OCI-LY7 (cell line): ENCODE measurements around the gene RNF168. TPM values are rescaled to one million over a fixed set of nuclear protein-coding genes. Genes with fewer than 3 reads are reported as not detected.

Experiments
- BruUV-seq: library from RNA; stranded (reverse); fragments of 400-500 nt; replicated peaks from 2 replicates; lab custom pipeline; 2021; lab: Mats Ljungman, UMichigan
- CTCF ChIA-PET: fragments of 300-600 bp; sonication (Branson Sonifier 250); formaldehyde crosslinking; loops from one replicate; lab custom pipeline; 2022; ENCODE audit warnings: antibody characterized with exemption; ENCODE audit not compliant: unreplicated experiment; lab: Charles Lee
- POLR2A ChIA-PET: fragments of 300-600 bp; sonication (Branson Sonifier 250); formaldehyde crosslinking; loops from one replicate; lab custom pipeline; 2022; ENCODE audit warnings: antibody characterized with exemption; lab: Charles Lee
- DNase-seq: peaks from one replicate; pipeline ENCODE4 v3.0.0-alpha.2; 2015; ENCODE audit warnings: low spot score
- H2AFZ ChIP-seq: fragments of 200-600 bp; sonication (generic), shearing (Covaris generic); 2 replicates; pipeline ENCODE4 v1.6.1; 2014; ENCODE audit warnings: mild to moderate bottlenecking, antibody characterized with exemption, low read length, moderate library complexity
- H3K27ac ChIP-seq: fragments of 200-600 bp; sonication (generic); 2 replicates; pipeline ENCODE4 v1.5.1; 2014; ENCODE audit warnings: mixed run types, low read depth, mild to moderate bottlenecking, moderate library complexity, low read length, inconsistent platforms; ENCODE audit not compliant: poor library complexity, severe bottlenecking
- H3K36me3 ChIP-seq: fragments of 200-600 bp; sonication (generic); 2 replicates; pipeline ENCODE4 v1.6.1; 2014; ENCODE audit warnings: mild to moderate bottlenecking, antibody characterized with exemption, low read length, moderate library complexity, mixed read lengths; ENCODE audit not compliant: insufficient read depth
- H3K4me1 ChIP-seq: fragments of 200-600 bp; sonication (generic); 2 replicates; pipeline ENCODE4 v1.5.1; 2014; ENCODE audit warnings: mild to moderate bottlenecking, low read length; ENCODE audit not compliant: insufficient read depth, poor library complexity, severe bottlenecking
- H3K4me2 ChIP-seq: fragments of 200-600 bp; sonication (generic); 2 replicates; pipeline ENCODE4 v1.6.1; 2014; ENCODE audit warnings: mild to moderate bottlenecking, low read length
- H3K4me3 ChIP-seq: fragments of 200-600 bp; sonication (generic); 2 replicates; pipeline ENCODE4 v1.5.1; 2014; ENCODE audit warnings: mild to moderate bottlenecking, low read depth, low read length; ENCODE audit not compliant: poor library complexity, severe bottlenecking
- H3K79me2 ChIP-seq: fragments of 200-600 bp; sonication (generic); 2 replicates; pipeline ENCODE4 v1.6.1; 2016; ENCODE audit warnings: low read depth, mild to moderate bottlenecking, low read length, moderate library complexity, mixed read lengths; ENCODE audit not compliant: insufficient read depth
- H3K9me2 ChIP-seq: fragments of 200-600 bp; sonication (generic); 2 replicates; pipeline ENCODE4 v1.6.1; 2016; ENCODE audit warnings: mild to moderate bottlenecking, low read length, mixed read lengths; ENCODE audit not compliant: insufficient read depth
- H3K9me3 ChIP-seq: fragments of 200-600 bp; sonication (generic); 2 replicates; pipeline ENCODE4 v1.6.1; 2014; ENCODE audit warnings: mild to moderate bottlenecking, mixed run types, low read length, mixed read lengths
- H4K20me1 ChIP-seq: fragments of 200-600 bp; sonication (generic); 2 replicates; pipeline ENCODE4 v1.6.1; 2014; ENCODE audit warnings: mild to moderate bottlenecking, antibody characterized with exemption, low read length, moderate library complexity, mixed read lengths; ENCODE audit not compliant: insufficient read depth
- EZH2phosphoT487 ChIP-seq: fragments of 200-600 bp; sonication (generic); IDR thresholded peaks from 2 replicates; pipeline ENCODE4 v1.6.1; 2018; ENCODE audit warnings: low read depth, borderline replicate concordance, mild to moderate bottlenecking, mixed run types, antibody characterized with exemption, low read length, moderate library complexity, mixed read lengths
- intact Hi-C: fragments of 100-400 bp; cut with micrococcal nuclease; formaldehyde crosslinking; loops from one replicate; pipeline ENCODE4 v1.10.0; 2022; ENCODE audit not compliant: unreplicated experiment
- total RNA-seq, 2 experiments: library from RNA; depleted of rRNA in 1 of 2; stranded (reverse); fragments of >200 nt in 1 of 2; shearing (Covaris generic) in 1 of 2; gene quantifications; 2 replicates each; pipeline ENCODE4 v1.2.3, GENCODE V29; 2014 to 2022
- TF ChIP-seq, protein P1 (sequence below): fragments of 200-600 bp; sonication (generic); conservative IDR thresholded peaks from 2 replicates; pipeline ENCODE4 v1.5.1; 2014; ENCODE audit warnings: mild to moderate bottlenecking, antibody characterized with exemption, low read length, moderate library complexity, mixed read lengths

The RNF168 gene
- total RNA-seq, 2 experiments from 2014 or later: 31.3 to 38.1 TPM

DNA sequence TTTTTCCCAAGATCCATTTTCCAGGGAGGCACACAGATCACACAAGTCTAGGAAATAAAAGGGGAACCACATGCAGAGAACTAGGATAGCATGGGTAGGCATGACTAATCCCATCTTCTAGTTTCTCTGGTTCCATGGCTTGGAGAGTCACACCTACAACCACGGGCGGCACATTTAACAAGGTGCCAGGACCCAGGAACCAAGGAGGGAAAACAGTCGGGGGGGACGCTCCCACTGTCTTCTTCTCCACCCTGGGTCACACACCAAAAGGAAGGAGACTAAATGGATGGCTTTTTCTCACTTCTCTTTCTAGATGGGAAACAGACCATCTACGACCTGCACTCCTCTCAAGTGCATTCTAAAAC lies 16.1 kb upstream of the RNF168 start:
- ChIA-PET POLR2A (interaction anchor here (1.4 kb wide), 1 partner anchor 446 kb away, joined by 5 read pairs; no protein-coding TSS in a partner anchor), CTCF (interaction anchor here (0.5 kb wide), 1 partner anchor 106 kb away, joined by 3 read pairs; no protein-coding TSS in a partner anchor)
- Histone ChIP-seq H4K20me1 (no peaks in the 10 kb centered on the region), H3K4me3 (no peak overlapping the region), H3K79me2 (no peaks in the 10 kb centered on the region), H3K4me2 (no peak overlapping the region), H3K36me3 (no peaks in the 10 kb centered on the region), H2AFZ (no peak overlapping the region), H3K9me2 (no peaks in the 10 kb centered on the region), H3K27ac (no peak overlapping the region), H3K9me3 (peaks cover 26% of the 10 kb centered on the region), H3K4me1 (no peaks in the 10 kb centered on the region)
- BruUV-seq: no TSS peak
- intact Hi-C loops: loop anchor here (1.0 kb wide), 2 partner anchors 266 to 497 kb away; no protein-coding TSS in a partner anchor
- peak; percentile 46 for DNase-seq
- TF ChIP-seq EZH2phosphoT487: no peak
- TF ChIP-seq, protein P1, sequence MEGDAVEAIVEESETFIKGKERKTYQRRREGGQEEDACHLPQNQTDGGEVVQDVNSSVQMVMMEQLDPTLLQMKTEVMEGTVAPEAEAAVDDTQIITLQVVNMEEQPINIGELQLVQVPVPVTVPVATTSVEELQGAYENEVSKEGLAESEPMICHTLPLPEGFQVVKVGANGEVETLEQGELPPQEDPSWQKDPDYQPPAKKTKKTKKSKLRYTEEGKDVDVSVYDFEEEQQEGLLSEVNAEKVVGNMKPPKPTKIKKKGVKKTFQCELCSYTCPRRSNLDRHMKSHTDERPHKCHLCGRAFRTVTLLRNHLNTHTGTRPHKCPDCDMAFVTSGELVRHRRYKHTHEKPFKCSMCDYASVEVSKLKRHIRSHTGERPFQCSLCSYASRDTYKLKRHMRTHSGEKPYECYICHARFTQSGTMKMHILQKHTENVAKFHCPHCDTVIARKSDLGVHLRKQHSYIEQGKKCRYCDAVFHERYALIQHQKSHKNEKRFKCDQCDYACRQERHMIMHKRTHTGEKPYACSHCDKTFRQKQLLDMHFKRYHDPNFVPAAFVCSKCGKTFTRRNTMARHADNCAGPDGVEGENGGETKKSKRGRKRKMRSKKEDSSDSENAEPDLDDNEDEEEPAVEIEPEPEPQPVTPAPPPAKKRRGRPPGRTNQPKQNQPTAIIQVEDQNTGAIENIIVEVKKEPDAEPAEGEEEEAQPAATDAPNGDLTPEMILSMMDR: no peak

DNA sequence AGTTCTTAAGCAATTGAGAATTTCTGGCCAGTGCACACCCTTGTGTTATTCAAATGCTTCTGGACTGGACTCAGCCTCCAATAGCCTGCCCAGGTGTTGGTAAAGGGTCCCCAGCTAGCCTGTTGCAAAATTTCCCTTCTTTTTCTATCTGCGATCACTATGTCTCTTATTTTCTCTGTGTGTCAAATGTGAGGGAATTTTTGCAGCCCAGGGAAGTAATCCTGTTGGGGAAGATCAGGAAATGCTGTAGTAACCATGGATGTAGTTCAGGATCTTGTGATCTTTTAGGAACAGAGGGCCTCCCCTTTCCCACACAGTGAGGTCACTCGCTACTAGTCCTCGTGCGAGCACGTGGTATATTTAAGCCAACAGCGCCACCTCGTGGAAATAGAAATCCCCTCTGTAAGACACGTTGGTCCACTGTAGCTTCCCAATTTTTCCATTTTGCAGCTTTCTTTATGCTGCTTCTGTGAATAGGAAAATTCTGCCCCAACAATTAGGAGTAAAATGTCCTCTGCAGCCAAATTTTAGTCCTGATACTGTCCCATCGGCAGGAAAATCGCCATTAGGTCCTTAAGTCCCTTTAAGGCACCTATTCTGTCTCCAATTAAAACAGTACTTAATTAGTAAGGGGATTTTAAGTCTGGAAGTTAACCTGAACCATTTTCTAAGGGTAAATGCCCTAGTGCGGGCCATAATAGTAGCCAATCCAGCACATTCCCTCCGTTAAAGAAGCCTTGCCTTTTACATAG lies 15.6 kb upstream of the RNF168 start:
- POLR2A ChIA-PET: interaction anchor here (0.5 to 1.4 kb wide), 3 partner anchors 444 to 1265 kb away, joined by 3 to 5 read pairs (median 3); no protein-coding TSS in a partner anchor
- Histone ChIP-seq H3K79me2 (no peaks in the 10 kb centered on the region), H3K9me3 (peaks cover 26% of the 10 kb centered on the region), H3K27ac (no peak overlapping the region), H3K9me2 (no peaks in the 10 kb centered on the region), H3K36me3 (no peaks in the 10 kb centered on the region), H3K4me3 (no peak overlapping the region), H2AFZ (no peak overlapping the region), H4K20me1 (no peaks in the 10 kb centered on the region), H3K4me2 (no peak overlapping the region), H3K4me1 (no peaks in the 10 kb centered on the region)
- no TSS peak for BruUV-seq
- TF ChIP-seq, protein P1: peak; percentile 91
- no peak for TF ChIP-seq EZH2phosphoT487
- peak; percentile 83 for DNase-seq
- intact Hi-C loops: loop anchor here (1.0 kb wide), 2 partner anchors 266 to 497 kb away; no protein-coding TSS in a partner anchor
- CTCF ChIA-PET: interaction anchor here (0.5 kb wide), 1 partner anchor 106 kb away, joined by 3 read pairs; no protein-coding TSS in a partner anchor

DNA sequence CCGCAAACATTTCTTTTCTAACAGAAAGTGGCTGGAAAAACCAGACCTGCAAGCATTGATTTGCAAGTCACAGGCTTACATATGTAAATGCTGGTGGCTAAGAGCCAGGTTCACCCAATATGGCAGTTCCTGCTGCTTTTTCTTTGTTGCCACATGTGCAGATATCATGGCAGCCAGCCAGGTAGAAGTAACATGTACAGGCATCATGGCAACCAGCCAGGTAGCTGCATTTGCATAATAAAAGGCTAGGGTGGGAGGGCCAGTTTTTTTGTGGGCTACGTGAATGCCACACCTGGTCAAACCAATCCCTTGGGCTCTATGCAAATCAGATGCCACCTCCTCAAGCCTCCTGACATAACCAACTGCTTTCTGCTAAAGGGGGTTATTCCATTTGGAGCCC lies 14.4 kb upstream of the RNF168 start:
- peaks cover 26% of the 10 kb centered on the region for H3K9me3 ChIP-seq
- H3K4me2 ChIP-seq: no peak overlapping the region
- no peak for DNase-seq

More for the DNA sequence above, 14.4 kb upstream of the RNF168 start:
- TF ChIP-seq, protein P1: no peak
- no peak for TF ChIP-seq EZH2phosphoT487
- Histone ChIP-seq H4K20me1 (no peaks in the 10 kb centered on the region), H2AFZ (no peak overlapping the region), H3K4me3 (no peak overlapping the region), H3K27ac (no peak overlapping the region), H3K9me2 (no peaks in the 10 kb centered on the region), H3K79me2 (no peaks in the 10 kb centered on the region), H3K36me3 (no peaks in the 10 kb centered on the region), H3K4me1 (no peaks in the 10 kb centered on the region)
- ChIA-PET CTCF (no interaction called here), POLR2A (interaction anchor here (0.6 to 1.4 kb wide), 2 partner anchors 28 to 245 kb away, joined by 3 to 4 read pairs; no protein-coding TSS in a partner anchor)
- intact Hi-C loops: no loop called here
- no TSS peak for BruUV-seq
